Inferior parietal cortex (tissue), 1 donor: ENCODE measurements around the gene XAGE2.
"Not testable (repeated sequence)": the region's sequence is repeated elsewhere in the genome, so short reads cannot be mapped to it uniquely, and the experiment has no call there.

Experiments used
- DNase-seq: peaks from one replicate; pipeline ENCODE4 v3.0.0-alpha.2; 2016; ENCODE audit errors: extremely low spot score

The XAGE2 gene, protein sequence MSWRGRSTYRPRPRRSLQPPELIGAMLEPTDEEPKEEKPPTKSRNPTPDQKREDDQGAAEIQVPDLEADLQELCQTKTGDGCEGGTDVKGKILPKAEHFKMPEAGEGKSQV

DNA sequence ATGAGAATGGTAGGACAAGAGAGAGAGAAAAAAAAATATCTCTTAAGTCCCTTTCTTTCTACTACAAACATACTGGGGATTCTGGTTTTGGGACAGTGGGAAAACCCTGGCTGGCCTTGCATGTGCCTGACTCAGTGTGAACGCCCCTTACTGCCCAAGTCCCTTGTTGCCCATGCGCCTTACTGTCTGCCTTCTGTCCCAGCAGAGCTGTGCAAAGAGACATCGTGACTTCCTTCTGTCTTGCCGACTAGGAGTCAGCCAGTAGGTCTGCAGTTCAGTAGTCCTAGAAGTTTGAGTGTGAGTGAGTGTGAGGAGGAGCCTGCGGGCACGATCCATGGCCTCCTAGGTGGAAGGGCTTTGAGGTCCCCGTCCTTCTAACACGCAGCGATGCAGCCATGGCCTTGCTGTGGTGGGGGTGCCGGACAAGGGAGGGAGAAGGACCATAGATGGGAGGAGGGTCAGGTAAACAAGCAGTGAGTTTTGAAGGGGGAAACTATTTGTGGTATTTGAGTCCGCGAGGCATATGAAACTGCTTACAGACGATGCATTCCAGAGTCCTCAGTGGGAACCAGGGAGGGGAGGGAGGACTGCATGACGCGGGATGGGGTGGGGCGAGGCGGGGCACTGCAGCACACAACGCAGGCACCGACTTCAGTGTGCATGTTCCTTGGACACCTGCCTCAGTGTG is at the start of gene XAGE2:
Gene XAGE2, plus strand, starts transcription at position 654 of the 688 bp plus-strand sequence. CDS start 994 bp downstream, outside the sequence.
- no peak for DNase-seq

DNA sequence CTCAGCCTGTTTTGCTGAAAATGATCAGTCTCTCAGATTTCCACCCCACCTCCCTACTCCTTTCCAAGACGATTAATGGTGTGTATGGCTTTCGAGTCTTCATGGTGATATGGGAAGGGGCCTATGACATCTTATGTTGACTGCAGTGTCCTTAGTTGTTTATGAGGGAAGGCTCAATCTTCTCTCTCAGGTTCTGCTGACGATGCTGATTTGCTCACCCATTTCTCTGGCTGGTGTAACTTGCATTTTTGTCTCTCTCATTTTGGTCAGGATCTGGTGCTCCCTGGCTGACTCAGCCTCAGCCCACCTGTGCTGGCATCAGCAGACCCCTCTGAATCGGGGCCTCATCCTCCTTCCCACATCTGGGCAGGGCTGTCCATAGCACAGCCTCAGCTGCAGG is 31.4 kb upstream of the XAGE2 start:
- no peak for DNase-seq

DNA sequence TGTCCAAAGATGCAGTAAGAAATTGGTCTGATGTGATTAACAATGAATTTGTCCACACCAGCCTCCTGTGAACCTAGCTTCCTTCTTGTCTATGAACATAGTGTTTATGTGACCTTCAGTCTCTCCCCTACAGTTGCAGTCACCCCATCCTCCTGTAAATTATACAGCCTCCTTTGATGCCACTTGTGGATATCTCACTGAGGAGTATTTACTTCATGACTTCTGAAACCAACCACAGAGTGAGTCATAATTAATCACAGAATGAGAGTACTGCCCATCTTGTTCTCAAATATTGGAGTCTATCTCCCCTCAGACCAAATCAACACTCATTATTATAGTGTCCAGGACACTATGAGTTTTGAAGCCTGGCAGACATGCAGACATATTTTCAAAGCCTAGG is 27.3 kb upstream of the XAGE2 start:
- DNase-seq: no peak

DNA sequence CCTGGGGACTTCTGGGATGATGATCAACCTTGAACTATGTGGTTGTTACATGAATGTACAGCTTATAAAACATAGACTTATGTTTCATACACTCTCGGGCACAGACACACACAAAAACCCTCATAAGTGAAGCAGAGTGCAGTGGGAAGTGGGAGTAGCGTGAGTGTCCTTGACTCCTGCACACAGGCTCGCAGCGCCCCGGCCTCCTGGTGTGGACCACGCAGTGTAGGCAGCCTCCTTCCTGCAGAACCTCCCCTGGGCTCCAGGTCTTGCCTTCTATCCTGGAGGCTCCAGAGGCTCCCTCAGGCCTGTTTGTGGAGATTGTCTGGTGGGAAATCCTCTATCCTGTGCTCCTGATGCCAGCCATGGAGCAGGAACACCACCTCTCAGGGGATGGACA is 25.7 kb upstream of the XAGE2 start:
- not testable (repeated sequence) for DNase-seq

DNA sequence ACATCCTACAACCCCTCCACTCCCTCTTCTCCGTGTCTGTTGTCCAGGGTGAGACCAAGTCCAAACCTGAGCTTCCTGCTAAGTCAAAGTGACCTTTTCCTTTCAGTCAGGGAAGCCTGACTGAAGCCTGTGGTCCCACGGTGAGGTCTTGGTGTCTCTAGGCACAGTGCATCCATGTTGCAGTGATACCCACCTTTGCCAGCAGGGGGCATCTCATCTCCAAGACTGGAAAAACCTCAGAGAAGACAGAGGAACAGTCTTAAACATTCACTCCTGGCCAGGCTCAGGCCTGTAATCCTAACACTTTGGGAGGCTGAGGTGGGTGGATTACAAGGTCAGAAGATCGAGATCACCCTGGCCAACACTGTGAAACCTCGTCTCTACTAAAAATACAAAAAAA is 23.4 kb upstream of the XAGE2 start:
- peak; percentile 13 for DNase-seq

DNA sequence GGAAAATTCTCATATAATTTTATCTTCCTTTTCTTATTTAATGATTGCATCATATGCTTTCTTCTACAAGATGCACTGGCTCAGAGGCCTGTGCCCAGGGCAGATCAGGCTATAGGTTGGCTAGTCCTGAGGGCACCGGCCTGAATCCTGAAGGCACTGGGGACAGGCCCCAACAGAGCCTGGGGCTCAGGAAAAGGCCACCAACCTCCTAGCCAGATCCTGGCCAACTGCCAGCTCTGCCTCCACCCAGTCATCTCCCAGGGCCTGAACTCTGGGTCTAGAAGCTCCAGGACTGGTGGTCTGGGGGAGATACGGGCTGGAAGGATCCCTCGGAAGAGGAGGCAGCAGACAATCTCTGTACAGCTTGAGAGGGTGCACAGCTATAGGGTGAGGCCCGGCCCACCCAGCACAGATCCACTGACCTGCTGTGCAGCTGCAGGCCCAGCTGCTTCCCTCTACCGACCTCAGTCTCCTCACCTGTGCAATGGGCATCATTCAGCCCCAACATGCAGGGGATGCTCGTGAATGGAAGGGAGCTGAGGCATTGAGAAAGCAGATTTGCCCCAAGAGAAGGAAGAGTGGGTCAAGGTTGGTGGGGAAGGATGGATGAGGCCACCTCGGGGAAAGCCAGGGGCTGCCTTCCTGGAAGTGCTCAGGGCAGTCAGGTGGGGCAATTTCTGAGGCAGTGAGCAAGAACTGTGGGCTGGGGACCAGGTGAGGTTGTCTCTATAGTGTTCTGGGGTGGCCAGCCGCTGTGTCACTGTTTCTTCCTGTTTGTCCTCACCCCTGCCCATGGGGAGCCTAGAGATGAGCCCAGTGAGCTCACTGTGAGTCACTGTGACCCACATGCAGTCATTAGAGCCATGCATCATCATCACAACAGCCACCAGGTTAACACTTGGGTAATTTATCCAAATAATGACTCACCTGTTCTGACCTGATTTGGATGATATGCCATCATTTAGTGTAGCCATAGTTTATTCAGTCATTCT is 22.4 kb upstream of the XAGE2 start:
- DNase-seq: no peak

DNA sequence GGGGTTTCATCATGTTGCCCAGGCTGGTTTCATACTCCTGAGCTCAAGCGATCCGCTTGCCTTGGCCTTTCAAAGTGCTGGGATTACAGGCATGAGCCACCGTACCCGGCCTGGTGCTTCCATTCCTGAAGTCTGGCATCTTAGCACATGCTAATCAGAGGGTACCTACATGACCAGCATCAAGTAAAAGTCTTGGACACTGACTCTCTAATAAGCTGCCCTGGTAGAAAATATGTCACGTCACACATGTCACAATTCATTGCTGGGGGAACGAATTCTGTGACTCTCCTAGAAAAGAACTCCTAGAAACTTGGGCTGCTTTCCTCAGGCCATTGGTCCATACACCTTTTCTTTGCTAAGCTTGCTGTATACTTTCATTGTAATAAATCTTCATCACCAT is 19.1 kb upstream of the XAGE2 start:
- no peak for DNase-seq

DNA sequence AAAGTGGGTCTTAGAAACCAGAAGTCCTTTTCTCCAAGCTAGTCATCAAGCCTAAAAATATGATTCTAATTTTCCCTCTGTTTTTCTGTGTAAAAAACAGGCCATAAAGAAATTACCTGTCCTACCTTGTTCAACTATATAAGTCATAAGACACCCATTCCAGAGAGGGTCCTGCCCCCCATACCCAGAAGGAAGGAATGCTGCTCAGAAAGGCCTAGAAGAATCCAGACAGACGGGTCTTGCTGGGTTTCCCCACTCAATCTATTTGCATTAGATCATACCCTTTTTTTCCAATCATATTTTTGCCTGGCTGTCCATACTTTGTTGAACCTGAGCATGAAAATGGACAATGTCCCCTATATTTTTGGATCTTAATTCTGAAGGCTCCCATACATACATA is 16.3 kb upstream of the XAGE2 start:
- no peak for DNase-seq

DNA sequence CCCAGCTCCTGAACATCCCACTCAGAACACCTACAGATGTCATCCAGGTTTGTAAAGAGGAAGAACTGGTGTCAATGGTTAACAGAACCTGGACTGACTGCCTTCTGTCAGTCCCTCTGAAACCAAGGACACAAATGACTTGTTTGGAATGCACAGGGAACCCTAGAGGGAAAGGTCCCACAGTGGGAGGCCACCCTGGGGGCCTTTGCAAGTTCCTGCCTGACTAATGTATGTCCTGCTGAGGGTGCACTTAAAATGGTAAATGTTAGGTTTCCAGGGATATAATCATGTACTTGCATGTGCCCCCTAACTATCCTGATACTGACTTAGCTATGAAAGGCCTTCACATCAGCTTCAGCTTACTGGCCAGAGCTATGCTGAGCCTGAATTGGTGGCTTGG is 15.0 kb upstream of the XAGE2 start:
- DNase-seq: no peak

DNA sequence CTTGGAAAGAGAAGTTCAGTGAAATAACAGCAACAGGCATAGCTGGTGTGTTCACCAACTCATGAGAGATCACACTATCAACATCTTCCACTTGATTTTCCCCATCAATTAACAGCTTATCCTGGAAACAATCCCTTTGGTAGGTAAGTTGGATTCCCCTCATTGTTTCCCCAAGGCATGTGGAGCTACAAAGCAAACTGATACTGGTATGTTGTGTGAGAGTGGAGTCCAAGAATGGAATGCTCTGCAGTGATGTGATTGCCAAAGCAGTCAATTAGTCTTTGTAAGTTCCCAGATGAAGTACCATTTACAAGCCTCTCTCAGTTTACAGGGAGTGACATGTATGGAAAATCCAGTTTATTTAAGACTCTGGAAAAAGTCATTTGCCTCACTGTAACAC is 13.7 kb upstream of the XAGE2 start:
- DNase-seq: no peak

DNA sequence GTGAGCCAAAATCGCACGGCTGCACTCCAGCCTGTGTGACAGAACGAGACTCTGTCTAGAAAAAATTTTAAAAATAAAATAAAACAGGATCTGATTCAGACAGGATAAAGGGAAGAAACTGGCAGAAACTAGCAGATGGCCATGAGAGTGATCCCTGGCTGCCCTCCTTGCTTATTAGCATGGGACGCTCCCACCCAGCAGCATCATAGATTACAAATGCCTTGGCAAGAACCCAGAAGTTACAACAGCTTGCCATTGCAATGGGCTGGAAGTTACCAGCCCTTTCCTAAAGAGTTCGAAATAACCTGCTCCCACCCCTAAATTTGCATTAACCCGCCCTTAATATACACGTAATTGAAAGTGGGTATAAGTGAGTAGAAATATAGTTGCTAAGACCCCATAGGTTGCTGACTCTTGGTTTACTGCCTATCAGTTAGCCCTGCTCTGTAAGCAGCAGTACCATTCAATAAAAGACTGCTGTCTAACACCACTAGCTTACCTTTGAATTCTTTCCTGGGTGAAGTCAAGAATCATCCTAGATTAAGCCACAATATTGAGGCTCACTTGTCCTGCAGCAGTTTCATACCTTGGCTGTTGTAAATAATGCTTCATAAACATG is 9.1 kb upstream of the XAGE2 start:
- DNase-seq: no peak

DNA sequence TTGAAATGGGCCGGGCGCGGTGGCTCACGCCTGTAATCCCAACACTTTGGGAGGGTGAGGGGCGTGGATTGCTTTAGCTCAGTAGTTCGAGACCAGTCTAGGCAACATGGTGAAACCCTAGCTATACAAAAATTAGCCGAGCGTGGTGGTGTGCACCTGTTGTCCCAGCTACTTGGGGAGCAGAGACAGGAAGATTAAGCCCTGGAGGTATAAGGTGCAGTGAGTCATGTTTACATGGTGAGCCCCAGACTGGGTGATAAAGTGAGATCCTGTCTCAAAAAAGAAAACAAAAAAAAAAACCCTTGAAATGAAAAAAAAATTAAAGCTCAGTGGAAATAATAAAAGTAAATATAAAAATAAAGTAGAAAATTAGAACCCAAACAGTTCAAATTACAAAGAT is 6.9 kb upstream of the XAGE2 start:
- no peak for DNase-seq

DNA sequence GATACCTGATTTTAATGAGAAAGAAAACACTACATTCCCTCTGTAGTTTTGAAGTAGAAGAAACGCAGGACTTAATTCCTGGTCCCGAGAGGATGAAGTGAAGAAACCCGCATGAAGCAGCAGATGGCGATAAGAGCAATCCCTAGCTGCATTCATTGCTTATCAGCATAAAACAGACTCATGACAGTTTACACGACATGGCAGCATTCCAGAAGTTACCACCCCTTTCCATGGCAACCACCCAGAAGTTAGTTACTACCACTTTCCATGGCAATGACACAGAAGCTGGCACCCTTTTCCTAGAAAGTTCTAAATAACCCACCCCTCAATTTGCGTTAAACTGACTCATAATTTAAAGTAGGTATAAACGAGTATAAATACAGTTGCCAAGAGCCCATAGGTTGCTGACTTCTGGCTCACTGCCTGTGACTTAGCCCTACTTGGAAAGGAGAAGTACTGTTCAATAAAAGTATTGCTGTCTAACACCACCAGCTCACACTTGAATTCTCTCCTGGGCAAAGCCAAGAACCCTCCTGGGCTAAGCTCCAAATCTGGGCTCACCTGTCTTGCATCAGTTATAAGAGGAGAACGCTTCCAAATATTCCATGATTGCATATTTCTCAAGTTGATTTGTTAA is 5.5 kb upstream of the XAGE2 start:
- DNase-seq: peak; percentile 3

DNA sequence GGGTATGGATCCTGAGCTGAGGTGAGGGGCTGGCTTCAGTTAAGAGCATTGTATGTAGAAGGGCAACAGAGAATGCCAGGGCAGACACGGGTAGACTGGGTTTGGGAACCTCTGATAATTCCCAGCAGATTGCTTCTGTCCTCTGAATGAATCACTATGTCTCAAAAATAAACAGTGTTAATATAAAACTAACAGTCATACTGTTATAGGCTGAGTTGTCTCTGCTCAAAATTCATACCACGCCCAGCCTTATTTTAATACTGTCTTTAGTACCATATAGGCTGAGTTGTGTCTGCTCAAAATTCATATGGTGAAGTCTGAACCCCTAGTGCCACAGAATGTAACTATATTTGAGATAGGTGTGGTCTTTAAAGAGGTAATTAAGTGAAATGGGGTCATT is 10.0 kb downstream of the XAGE2 start:
- no peak for DNase-seq

DNA sequence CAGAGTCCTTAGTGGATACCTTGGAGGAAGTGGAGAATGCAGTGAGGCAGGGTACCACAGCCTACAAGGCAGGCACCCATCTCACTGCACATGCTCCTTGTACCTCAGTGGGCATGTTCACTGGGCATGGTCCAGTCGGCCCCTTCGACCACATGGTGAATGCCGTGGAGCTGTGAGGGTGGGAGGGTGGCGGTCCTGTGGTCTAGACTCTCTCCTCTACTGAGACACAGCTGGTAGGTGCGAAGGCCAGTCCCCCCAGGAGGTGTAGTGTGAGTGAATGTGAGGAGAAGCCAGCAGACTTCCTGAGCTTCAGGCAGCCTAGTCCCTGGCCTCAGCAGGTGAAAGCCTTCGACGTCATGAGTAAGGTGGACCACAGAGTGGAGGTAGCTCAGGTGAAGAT is 12.2 kb downstream of the XAGE2 start:
- DNase-seq: no peak

DNA sequence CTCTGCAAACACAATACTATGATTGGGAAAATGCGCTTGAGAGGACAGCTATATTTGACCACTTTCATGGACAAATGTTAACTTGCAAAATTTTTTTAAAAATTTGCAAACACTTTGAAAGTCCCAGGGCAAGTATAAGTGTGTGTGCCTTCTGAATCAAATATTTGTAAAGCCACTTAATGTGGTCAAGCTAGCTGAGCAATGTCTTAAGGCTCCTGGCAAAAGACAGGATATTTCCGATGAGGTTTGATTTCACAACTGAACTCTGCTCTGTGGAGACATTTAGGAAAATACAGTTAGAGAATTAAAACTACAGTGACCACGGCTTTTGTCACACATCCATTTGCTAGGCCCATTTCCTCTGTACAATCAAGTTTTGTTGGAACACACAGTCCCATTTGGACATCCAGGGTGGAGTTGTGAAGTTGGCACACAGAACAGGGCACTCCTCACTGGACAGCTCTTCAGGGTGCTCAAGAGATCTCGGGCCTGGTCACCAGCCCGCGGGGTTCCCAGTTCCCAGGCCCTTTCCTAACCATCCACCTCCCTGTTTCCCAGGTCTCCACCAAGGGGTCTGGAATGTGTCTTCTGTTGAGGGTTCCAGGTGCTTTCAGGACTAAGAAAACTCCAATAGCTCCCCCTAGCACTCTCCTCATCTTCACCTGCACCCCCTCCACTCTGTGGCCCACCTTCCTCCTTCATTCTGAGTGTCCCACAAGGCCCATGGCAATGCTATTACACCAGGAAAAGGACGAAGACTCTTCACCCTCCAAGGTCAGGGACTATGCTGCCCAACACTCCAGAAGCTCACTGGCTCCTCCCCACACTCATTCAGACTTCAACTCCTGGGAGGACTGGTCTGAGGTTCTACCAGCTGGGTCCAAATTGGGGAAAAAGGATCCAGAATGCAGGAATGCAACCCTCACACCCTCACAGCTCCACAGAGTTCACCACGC is 41.9 kb downstream of the XAGE2 start:
- DNase-seq: no peak

DNA sequence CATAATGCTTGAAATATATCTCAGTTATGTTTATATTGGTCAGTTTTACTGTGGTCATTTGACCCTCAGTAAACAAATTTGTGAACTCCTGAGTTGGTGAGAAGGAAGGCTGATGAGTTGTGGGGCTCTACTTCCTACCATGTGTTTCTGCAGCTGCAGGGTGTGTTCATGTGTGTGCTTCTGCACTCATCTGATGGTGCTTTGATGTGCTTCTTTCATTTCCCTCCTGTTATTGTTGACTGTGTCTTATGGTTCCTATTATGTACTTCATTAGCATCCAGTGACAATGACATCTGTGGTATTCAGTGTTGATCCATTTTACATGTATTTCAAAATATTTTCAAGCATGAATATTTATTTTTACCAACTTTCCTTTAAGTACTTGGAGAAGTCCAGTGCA is 46.5 kb downstream of the XAGE2 start:
- no peak for DNase-seq

DNA sequence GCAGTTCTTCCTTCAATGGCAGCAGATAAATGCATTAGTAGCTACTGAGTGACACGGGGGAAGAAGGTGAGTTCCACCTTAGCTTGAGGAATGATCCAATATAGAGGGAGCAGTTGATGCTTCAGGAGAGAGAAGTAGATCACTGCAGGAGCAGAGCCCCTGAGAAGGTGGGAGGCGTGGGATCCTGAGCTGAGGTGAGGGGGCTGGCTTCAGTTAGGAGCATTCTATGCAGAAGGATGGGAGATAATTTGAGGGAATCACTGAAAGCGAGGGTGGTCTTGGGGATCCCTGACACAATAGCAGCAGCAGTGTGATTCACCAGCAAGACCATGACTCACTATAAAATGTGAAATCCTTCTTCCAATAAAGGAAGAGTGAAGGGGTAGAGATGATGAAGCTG is 48.0 kb downstream of the XAGE2 start:
- no peak for DNase-seq

DNA sequence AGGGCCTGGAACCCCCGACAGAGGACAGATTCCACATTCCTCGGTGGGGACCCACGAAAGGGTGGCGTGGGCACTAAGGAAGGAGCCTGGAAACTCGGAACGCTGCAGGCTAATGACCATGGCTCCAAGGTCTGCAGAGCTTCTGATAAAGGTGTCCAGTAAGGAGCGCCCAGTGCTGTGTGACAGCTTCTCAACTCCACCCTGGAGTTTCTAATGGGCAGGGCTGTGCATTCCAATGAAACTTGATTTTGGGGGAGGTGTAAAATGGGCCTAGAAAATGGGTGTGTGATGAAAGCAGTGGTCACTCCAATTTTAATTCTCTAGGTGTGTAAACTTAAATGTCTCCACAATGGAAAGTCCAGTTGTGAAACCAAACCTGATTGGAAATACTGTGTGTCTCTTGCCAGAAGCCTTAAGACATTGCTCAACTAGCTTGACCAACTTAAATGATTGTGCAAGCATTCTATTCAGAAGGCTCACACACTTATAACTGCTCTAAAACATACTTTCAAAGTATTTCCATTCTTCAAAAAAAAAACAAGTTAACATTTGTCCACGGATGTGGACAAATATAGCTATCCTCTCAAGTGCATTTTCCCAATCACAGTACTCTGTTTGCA is 52.1 kb downstream of the XAGE2 start:
- DNase-seq: no peak

DNA sequence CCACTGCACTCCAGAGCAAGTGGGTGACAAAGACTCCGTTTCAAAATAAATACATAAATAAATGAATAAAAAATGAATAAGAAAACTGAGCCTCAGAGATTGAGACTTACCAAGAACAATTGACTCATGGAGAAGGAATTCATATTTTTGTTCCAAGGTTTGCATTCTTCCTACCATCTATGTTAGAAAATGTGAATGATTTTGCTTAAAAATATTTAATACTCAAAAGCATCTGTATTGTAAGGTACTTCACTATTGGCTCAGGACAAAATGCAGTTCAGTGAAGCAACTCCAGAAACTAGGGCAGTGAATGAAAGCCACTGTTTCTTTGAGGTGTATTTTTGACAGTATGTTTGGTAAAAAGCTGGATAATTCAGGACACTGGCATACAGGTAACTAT is 54.1 kb downstream of the XAGE2 start:
- DNase-seq: no peak
